PFSK-1 (cell line): ENCODE data around the gene SANBR.

Source experiments
- POLR2AphosphoS5 ChIP-seq: IDR thresholded peaks from 2 replicates; pipeline ENCODE4 v1.6.1; 2012; ENCODE audit warnings: low read depth, mild to moderate bottlenecking, control low read depth, low read length, moderate library complexity
- REST ChIP-seq, 2 experiments: IDR thresholded peaks; 2 replicates each; pipeline versions ENCODE4 v1.6.1 to v1.8.0; 2011 to 2012; ENCODE audit warnings: low read depth in 2 of 2, low read length in 2 of 2, control low read depth in 1 of 2, inconsistent platforms in 1 of 2, mild to moderate bottlenecking in 1 of 2, moderate library complexity in 1 of 2; ENCODE audit not compliant: insufficient read depth in 1 of 2
- TAF1 ChIP-seq: IDR thresholded peaks from 2 replicates; pipeline ENCODE4 v1.6.1; 2012; ENCODE audit warnings: low read length, control low read depth, borderline replicate concordance; ENCODE audit not compliant: insufficient read depth

GRCh38 chr2:61018318-61018755 is 47.3 kb upstream of the SANBR start:
- TF ChIP-seq POLR2AphosphoS5 (no peak), REST (IDR thresholded peaks at IDR 0.05; ENCODE audit: insufficient read depth in 1 of 2, low read depth in 2 of 2, low read length in 2 of 2) (no peak), TAF1 (no peak)
